Skeletal muscle cell (primary cell): ENCODE data around the gene MTFR1L.
A peak's percentile ranks its signal among the peaks of the same experiment; 100 is the strongest.

Experiments used
- DNase-seq: peaks from one replicate; pipeline ENCODE4 v3.0.0-alpha.2; 2010; ENCODE audit warnings: low read depth
- H3K4me3 ChIP-seq: 2 replicates; pipeline ENCODE4 v1.5.1; 2011; ENCODE audit warnings: low read depth, mild to moderate bottlenecking, control low read depth, low read length, moderate library complexity

MTFR1L gene

DNA sequence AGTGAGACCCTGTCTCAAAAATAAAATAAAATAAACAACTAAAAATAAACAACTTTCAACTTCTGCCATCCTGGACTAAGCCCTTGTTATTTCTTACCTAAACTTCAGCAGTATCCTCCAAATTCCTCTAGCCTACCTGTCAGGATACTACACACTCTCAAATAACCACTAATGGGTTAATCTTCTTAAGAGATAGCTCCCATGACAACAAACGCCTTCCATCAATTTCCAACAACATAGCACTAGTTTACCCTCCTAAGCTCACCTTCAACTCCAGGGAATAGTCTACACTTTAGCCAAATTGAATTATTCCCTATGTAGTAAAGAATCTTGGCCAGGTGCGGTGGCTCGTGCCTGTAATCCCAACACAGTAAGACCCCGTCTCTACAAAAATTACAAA lies 28.2 kb downstream of the MTFR1L start:
- DNase-seq = no peak
- H3K4me3 ChIP-seq = no peak overlapping the region

DNA sequence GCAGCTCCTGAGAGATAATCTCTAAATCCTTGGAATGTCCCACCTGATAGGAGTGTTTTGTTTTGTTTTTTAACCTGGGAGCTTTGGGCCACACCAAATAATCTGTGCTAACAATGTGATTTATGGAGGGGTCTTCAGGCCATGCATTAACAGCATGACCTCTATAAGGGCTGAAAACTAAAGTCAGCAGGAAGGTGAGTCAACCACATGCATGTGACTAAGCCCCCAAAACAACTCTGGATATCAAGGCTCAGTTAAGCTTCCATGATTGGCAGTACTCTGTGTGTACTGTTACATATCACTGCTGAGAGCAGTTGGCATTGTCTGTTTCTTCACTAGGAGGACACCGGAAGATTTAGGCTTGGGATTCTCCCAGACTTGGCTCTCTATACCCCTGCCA lies 28.8 kb downstream of the MTFR1L start:
- no peak overlapping the region for H3K4me3 ChIP-seq
- DNase-seq = peak; percentile 2

DNA sequence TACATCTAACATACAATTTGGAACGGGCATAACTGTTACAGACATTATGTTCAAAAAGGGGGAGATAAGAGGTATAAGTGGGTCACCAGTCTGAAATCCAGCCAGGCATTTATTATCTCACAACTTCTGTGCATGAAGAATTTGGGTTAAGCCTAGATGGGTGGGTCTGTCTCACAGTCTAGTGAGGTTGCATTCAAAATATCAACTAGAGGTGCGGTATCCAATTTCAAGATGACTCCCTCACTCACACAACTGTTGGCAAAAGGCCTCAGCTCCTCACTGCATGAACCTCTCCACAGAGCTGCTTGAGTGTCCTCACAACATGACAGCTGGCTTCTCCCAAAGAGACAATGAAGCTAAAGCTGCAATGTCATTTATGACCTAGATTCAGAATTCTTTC lies 34.8 kb downstream of the MTFR1L start:
- DNase-seq = no peak
- H3K4me3 ChIP-seq = no peak overlapping the region

DNA sequence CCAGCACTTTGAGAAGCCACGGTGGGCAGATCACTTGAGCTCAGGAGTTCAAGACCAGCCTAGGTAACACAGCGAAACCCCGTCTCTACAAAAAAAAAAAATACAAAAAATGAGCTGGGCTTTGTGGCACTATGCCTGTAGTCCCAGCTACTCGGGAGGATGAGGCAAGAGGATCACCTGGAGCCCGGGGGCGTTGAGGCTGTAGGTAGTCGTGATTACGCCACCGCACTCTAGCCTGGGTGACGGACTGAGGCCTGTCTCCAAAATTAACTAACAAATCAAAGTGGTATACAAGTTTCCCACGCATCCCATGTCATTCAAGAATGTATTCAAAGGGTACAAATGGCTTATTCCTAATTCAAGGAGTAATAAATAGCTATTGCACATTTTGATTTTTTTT lies 37.1 kb downstream of the MTFR1L start:
- H3K4me3 ChIP-seq = no peak overlapping the region
- DNase-seq = no peak

DNA sequence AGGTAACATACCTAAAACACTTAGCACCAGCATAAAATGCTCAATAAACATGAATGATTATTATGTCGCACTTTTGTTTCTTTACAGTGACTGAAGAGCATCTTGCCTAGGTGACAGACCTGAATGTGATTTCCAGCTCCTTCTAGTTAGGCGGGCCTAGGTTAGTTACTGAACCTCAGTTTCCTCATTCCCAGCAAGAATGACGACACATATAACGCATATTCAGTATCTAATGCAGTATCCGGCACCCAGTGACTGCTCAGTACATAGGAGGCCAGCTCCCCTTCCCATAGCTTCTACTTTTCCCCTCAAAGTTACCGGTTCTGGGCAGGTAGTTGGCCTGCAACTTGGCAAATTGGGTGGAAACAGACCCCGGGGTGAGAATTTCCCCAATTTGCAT lies 38.7 kb downstream of the MTFR1L start:
- DNase-seq = no peak

DNA sequence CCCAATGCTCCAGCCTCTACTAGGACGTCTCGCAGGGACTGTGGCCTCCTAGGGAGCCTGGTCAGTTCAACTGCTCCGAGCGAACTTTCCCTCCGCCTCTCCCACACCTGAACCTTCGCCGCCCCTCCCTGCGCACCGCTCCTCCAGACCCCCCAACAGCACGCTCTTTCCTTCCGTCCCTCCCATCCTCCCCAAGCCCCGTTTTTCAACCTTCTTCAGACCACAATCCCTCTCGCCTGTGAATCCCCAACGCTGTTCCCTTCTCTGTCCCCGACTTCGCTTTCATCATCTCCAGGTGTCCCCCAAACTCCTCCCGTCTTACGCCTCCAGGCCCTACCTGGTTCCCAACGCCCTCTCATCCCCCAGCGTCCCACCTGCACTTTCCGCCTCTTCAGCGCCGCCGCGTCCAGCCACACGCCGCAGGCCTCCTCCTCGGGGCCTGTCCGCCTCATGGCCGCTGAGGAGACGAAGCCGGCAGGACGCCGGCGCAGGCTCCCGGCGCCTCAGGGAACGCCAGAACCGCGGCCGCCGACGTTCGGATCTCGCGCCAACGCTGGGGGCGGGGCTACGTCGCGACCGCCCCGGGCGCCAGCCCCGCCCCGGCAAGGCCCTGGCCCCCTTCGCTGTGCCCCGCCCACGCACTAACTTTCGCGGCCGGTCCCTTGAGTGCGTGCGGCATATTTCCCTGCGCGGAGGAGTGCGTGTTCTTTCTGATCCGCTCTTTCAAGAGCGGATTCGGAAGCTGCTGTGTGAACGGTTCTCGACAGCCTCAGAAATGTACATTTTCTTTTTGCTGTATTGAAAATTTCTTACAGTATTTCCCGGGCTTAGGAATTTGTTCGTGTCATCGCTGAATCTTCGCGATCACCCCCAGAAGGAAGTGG lies 39.4 kb downstream of the MTFR1L start, which contains the start of gene AUNIP:
Gene AUNIP (minus strand): TSS at position 552 of the 884 bp plus-strand sequence. CDS start 100 bp downstream, at position 452.
- peak; percentile 59 for DNase-seq
- peak within 1 kb of the TSS; percentile 76 for H3K4me3 ChIP-seq

More for the DNA sequence above, 38.7 kb downstream of the MTFR1L start:
- H3K4me3 ChIP-seq = peak overlapping the region; percentile 76

DNA sequence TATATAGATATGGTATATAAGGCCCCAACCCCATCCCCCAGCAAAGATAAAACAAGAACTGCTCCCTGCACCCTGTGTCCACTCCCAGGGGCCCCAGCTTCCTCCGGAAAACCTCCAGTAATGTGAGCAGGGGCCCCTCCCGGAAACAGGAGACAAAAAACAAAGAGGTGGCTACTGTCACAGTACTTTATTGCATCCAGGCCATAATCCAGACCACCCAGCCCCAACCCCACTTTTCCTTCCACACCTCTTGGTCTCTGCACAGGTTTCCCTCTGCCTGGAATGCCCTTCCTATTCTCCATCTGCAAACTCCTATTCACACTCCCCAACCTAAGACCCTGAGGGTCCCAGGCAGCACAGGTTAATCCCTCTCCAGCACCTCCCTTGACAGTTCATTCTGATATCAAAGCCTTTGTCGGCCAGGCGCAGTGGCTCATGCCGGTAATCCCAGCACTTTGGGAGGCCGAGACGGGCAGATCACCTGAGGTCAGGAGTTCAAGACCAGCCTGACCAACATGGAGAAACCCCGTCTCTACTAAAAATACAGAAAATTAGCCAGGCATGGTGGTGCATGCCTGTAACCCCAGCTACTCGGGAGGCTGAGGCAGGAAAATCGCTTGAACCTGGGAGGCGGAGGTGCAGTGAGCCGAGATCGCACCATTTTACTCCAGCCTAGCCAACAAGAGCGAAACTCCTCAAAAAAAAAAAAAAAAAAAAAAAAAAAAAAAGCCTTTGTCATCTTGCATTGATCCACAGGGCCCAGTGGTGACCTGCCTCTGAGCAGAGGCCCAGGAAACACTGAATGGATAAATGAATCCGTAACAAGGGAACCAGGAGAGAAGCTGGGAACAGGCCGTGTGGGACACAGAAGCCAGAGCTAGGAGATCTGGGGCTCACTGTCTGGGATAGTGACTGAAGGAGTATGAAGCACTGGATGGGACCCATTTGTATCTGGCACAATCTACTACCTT lies 41.8 kb downstream of the MTFR1L start:
- no peak for DNase-seq
- H3K4me3 ChIP-seq = no peak overlapping the region

DNA sequence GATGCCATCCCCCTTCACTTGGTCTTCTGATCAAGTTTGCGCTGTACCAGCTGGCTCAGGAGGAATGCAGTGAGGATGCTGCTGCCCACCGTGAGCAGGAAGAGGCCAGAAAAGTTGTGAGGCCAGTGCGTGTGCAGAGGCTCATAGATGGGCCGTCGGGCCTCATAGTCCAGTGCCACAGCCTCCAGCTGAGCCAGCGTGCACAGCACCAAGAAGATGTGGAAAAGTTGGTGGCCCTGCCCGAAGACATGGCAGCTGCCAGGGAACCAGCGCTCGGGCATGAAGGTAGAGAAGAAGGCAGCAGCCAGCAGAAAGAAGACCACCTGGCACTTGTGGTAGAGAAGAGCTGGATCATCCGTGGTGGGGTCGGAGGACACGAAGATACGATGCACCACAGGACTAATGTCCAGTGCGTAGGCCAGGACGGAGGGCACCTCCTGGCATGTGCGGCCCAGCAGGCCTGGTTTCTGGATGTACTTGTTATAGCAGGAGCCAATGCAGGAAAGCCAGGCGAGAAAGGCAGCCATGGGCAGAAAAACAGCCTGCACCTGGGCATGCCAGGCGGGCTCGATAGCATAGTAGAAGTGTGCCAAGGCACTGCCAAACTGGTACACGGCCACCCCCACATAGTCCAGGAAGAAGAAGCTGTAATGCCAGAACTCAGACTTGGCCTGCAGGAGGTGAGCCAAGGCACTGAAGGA lies 43.2 kb downstream of the MTFR1L start:
- H3K4me3 ChIP-seq = no peak overlapping the region
- DNase-seq = no peak

DNA sequence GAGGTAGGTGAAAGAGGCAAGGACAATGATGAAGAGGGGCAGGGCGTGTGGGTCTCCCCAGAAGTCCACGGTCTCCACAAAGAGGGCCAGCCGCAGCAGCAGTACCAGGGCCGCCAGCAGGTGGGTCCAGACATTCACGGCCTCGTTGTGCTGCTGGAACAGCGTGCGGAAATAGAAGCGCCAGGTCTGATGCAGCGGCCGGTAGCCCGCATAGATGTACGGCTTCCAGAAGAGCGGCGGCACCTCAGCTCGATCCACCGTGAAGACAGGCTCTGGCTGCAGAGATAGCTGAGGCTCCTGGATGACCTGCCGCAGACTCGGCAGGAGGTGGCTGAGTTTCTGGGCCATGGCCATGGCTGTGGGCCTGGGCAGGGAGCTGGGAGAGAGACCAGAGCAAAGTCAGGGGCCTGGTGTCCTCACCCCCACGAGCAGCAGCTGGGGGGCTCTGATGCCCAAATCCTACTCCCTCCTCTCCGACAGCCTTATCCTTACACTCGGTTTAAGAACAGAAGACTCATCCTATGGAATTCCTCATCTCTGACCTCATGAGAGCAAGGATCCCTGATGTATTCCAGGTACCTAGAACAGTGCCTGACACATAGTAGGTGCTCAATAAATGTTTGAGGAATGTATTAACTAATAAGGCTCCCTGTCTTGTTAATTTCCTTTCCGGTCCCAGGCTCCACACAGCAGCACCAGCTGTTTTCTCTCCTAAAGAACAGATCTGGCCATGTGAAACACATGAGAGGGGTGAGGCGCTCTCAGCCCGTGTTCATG lies 43.9 kb downstream of the MTFR1L start:
- no peak overlapping the region for H3K4me3 ChIP-seq
- DNase-seq = no peak

DNA sequence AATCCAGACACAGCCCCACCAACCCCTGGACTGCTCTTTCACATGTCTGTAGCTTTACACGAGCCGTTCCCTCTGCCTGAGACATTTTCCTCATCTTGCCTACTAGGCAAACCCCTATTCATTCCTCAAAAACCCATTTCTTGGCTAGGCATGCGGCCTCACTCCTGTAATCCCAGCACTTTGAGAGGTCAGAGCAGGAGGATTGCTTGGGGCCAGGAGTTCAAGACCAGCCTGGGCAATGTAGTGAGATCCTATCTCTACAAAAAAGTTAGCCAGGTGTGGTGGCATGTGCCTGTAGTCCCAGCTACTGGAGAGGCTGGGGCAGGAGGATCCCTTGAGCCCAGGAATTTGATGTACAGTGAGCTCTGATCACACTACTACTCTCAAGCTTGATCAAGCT lies 44.7 kb downstream of the MTFR1L start:
- H3K4me3 ChIP-seq = no peak overlapping the region
- DNase-seq = no peak

DNA sequence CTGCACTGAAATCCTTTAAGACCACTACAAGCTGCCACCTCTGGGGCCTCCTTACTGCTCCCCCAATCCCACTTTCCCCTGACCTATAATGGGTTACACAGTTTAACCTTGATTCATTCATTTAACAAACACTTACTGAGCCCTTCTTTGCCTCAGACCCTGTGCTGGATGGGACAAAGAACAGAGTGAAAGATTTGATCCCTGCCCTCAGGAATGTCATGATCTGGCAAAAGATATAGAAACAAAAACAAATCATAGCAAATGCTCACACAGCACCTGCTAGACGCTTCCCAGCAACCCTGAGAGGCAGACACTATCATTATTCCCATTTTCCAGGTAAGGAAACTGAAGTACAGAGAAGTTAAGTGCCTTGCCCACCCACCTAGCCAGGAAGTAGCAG lies 46.5 kb downstream of the MTFR1L start:
- no peak overlapping the region for H3K4me3 ChIP-seq
- DNase-seq = no peak

DNA sequence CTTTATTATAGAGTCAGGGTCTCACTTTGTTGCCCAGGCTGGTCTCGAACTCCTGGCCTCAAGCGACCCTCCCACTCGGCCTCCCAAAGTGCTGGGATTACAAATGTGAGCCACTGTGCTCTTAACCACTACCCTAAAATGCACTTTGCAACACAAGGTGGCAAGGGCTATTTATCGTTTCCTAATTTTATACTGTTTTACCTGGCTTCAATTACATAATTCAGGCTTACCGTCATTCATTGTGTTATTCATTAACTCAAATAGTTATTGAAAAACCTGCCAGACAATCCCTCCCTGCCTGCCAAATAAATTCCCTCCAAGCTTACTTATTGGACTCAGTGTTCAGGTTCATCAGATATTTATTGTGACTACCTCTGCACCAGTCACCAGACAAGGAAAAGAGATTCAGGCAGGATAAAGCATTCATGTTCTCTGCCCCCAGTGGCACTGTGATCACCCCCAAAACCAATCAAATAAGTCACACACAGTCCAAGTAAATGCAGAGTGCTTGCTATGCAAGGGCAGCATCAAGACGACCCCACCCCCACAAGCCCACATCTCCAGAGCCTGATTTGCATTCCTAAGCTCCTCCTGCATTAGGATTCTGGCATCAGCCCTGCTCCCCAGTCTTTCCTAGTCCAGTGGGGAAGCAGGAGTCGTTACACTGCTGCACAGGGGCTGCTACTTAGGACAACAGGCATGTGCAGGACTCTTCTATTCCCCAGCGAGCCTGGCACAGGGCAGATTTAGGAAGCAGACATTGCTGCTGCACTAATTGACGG lies 47.6 kb downstream of the MTFR1L start:
- DNase-seq = no peak
- H3K4me3 ChIP-seq = no peak overlapping the region

DNA sequence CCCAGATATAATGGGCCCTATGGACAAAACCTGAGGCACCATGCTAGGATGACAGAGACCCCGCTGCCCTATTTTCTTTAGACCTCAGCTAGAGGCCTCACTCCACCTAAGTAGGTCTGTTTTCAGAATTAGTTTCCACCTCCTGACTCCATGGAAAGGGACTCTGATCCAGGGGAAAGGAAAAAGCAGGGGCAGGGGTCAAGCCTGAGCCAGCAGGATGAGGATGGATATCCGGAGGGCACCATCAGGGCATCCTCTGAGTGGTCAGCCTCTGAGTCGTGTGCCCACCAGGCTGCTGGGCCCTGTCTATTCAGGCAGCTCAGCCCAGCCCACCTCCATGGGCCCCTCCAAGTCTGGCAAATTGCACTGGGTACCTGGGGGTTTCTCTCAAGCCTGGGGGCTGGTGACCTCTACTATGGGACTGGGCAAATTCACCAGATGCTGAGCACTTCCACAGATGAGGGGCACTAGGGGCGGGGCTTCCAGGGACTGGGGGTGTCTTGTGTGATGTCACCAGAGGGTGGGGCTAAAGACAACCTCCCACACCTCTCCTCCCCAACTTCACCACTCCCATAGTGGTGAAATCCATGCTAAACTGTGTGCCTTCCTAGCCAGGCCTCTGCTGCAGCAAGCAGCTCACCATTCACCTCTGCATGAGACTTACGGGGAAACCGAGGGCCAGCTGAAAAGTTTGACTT lies 50.3 kb downstream of the MTFR1L start:
- H3K4me3 ChIP-seq = no peak overlapping the region
- DNase-seq = no peak

DNA sequence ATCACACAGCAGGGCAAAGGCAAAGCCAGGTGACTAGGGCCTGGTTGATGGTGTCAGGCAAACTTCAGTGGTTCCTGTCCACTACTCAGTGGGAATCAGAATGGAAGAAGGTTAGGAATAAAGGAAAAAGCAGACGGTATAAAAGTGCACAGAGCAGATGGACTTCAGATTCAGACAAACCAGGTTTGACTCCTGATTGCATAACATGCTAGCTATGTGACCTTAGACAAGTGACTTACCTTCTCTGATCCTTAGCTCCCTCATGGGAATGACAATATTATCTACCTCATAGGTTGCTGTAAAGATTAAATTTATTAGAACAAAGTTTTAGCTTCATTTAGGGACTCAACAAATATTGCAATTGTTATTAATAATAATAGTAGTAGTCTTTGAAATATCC lies 50.9 kb downstream of the MTFR1L start:
- no peak for DNase-seq
- H3K4me3 ChIP-seq = no peak overlapping the region

DNA sequence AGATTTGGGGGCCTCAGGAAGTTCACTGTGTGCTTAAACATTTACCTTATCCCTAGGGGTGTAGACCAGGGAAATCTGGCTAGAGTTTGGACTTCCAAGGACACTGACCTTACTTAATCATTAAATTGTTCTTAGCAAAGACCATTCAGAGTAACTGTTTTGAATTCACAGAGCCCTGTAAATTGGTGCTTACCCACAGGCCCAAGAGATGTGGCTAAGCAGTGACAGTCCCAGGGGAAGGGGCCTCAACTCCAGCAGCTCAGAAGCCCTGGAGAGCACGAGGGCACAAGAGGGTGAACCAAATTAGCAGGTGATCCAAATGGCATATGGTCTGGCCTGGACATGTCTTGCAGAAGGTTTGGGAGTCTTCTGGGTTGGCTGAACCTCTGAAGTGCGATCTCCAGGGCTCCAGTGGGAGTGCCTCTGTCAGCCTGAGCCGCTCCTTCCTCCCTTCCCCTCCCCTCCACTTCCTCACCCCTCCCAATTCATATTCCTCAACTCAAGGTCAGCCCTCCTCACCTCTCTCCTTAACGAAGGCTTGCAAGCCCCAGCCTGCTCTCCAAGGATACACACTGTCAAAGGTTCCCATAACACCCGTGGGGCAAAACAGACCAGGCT lies 51.4 kb downstream of the MTFR1L start:
- no peak for DNase-seq
- no peak overlapping the region for H3K4me3 ChIP-seq

DNA sequence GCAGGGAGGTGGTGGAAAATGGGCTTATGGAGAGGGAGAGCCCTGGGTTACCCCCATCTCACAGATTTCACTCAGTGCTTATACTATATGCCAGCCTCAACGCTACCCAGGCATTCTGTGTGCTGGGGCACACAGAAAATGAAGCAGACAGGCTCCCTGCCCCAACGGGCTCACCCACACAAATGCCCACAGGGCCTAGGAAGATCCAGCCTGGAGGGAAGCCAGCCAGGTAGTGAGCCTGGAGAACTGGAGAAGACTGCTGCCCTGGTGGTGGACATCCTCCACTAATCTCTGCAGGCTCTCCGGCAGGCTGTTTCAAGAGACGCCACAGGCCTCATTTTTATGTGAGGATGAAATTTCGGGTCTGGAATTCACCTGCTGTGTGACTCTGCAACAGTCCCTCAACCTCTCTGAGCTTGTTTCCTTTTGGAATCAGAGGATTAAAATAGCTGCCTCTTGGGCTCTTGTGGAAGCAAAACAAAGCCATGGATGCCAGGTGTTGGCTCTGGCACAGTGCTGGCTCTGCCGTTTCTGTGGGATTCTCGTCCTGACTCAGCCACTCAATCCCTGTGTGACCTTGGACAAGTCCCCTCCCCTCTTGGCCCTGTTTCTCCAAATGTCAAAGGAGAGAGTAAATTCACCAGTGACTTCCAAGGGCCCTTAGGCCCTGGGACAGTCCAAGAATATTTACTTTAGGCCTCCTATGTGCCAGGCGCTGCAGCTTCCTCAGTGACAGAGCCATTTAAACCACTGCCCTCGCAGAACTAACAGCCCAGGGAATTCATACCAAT lies 52.1 kb downstream of the MTFR1L start:
- no peak overlapping the region for H3K4me3 ChIP-seq
- no peak for DNase-seq
